B cell (primary cell): ENCODE results near the gene C1QTNF12. TPM values are rescaled to one million over a fixed set of nuclear protein-coding genes. Genes with fewer than 3 reads are reported as not detected.

ENCODE experiments used
- ATAC-seq: fragments of 200-7000 bp; cut with Tn5 transposase; one replicate; pipeline ENCODE4 v1.10.0; 2021; ENCODE audit warnings: low read depth, mild to moderate bottlenecking, moderate number of reproducible peaks, moderate library complexity
- CTCF ChIA-PET: fragments of 350-600 bp; sonication (Branson Sonifier 250); formaldehyde crosslinking; loops from one replicate; lab custom pipeline; 2021; ENCODE audit warnings: antibody characterized with exemption, inconsistent platforms; lab: Charles Lee
- POLR2A ChIA-PET: fragments of 350-600 bp; sonication (Branson Sonifier 250); formaldehyde crosslinking; loops from one replicate; lab custom pipeline; 2021; ENCODE audit warnings: antibody characterized with exemption; lab: Charles Lee
- DNase-seq: peaks from one replicate; pipeline ENCODE4 v3.0.0; 2013
- H2AFZ ChIP-seq: 2 replicates; pipeline ENCODE4 v1.6.1; 2012; ENCODE audit warnings: mild to moderate bottlenecking, low read depth, low read length; ENCODE audit not compliant: insufficient read depth, poor library complexity, severe bottlenecking
- H3K27ac ChIP-seq, 2 donors: 1 replicate in 1 of 2; 2 replicates in 1 of 2; pipeline ENCODE4 v1.5.1; 2012 to 2013; ENCODE audit warnings: low read length in 2 of 2, mild to moderate bottlenecking in 2 of 2, moderate library complexity in 1 of 2
- H3K27me3 ChIP-seq, 4 experiments: fragments of 200-600 bp in 1 of 4; sonication (generic) in 1 of 4; replicated peaks in 1 of 4; 1 replicate in 2 of 4; 2 replicates in 2 of 4; pipeline versions ENCODE4 v1.6.1 to v1.7.0; 2013 to 2016; ENCODE audit warnings: low read length in 3 of 4, mild to moderate bottlenecking in 2 of 4, mixed read lengths in 1 of 4, moderate library complexity in 1 of 4; ENCODE audit not compliant: insufficient read depth in 4 of 4, control insufficient read depth in 3 of 4; ENCODE audit errors: control extremely low read depth in 1 of 4
- H3K36me3 ChIP-seq, 2 experiments: replicated peaks in 1 of 2; 1 replicate in 1 of 2; 2 replicates in 1 of 2; pipeline versions ENCODE4 v1.6.1 to v1.7.1; 2013; ENCODE audit warnings: low read length in 1 of 2; ENCODE audit not compliant: insufficient read depth in 2 of 2, control insufficient read depth in 1 of 2; ENCODE audit errors: control extremely low read depth in 1 of 2, extremely low read depth in 1 of 2
- H3K4me1 ChIP-seq, 2 donors: fragments of 200-600 bp in 1 of 2; sonication (generic) in 1 of 2; 1 replicate in 1 of 2; 2 replicates in 1 of 2; pipeline versions ENCODE4 v1.5.1 to v1.6.1; 2013 to 2017; ENCODE audit warnings: low read length in 2 of 2; ENCODE audit not compliant: control insufficient read depth in 2 of 2, insufficient read depth in 2 of 2
- H3K4me2 ChIP-seq: replicated peaks from 2 replicates; pipeline ENCODE3; 2012; ENCODE audit warnings: mild to moderate bottlenecking, low read depth, low read length; ENCODE audit not compliant: poor library complexity, severe bottlenecking
- H3K4me3 ChIP-seq, 5 experiments: fragments of 200-600 bp in 1 of 5; sonication (generic) in 1 of 5; 1 replicate in 3 of 5; 2 replicates in 2 of 5; pipeline versions ENCODE4 v1.5.1 to v1.7.0; 2011 to 2016; ENCODE audit warnings: low read length in 4 of 5, mild to moderate bottlenecking in 4 of 5, low read depth in 2 of 5, control low read depth in 1 of 5, moderate library complexity in 1 of 5; ENCODE audit not compliant: insufficient read depth in 1 of 5; ENCODE audit errors: control extremely low read depth in 1 of 5, extremely low read depth in 1 of 5
- H3K79me2 ChIP-seq: fragments of 200-600 bp; sonication (generic); one replicate; pipeline ENCODE4 v1.6.0; 2016; ENCODE audit warnings: low read length; ENCODE audit not compliant: control insufficient read depth, insufficient read depth
- H3K9ac ChIP-seq: fragments of 200-600 bp; sonication (generic); 2 replicates; pipeline ENCODE4 v1.6.1; 2017; ENCODE audit warnings: mild to moderate bottlenecking, low read length, moderate library complexity
- H3K9me3 ChIP-seq, 3 donors: one replicate each; pipeline versions ENCODE4 v1.6.1 to v1.7.1; 2013; ENCODE audit warnings: low read length in 2 of 3; ENCODE audit not compliant: control insufficient read depth in 2 of 3, insufficient read depth in 1 of 3; ENCODE audit errors: control extremely low read depth in 1 of 3
- H4K20me1 ChIP-seq: 2 replicates; pipeline ENCODE4 v1.6.0; 2012; ENCODE audit warnings: mild to moderate bottlenecking, low read length; ENCODE audit not compliant: insufficient read depth, control insufficient read depth, poor library complexity, severe bottlenecking
- H3K27ac Mint-ChIP-seq: one replicate; pipeline ENCODE4 v1.8.0; 2021; ENCODE audit warnings: mixed read lengths
- H3K27me3 Mint-ChIP-seq: one replicate; pipeline ENCODE4 v1.8.0; 2021; ENCODE audit warnings: mixed read lengths
- H3K4me1 Mint-ChIP-seq: one replicate; pipeline ENCODE4 v1.8.0; 2021; ENCODE audit warnings: mixed read lengths
- H3K4me3 Mint-ChIP-seq: one replicate; pipeline ENCODE4 v1.8.0; 2021; ENCODE audit warnings: mixed read lengths
- H3K9me3 Mint-ChIP-seq: one replicate; pipeline ENCODE4 v1.8.0; 2022; ENCODE audit warnings: mixed read lengths; ENCODE audit not compliant: insufficient read depth
- EZH2 ChIP-seq: IDR thresholded peaks from 2 replicates; pipeline ENCODE4 v1.6.1; 2012; ENCODE audit warnings: borderline replicate concordance, low read depth, mild to moderate bottlenecking, moderate library complexity, low read length; ENCODE audit not compliant: insufficient read depth, poor library complexity, severe bottlenecking
- WGBS: methylation state at CpG from one replicate; pipeline ENCODE4 v1.1.5; 2013; ENCODE audit warnings: missing lambda C conversion rate; ENCODE audit not compliant: insufficient coverage; 5-methylcytosine and 5-hydroxymethylcytosine counted together
- intact Hi-C: fragments of 100-400 bp; cut with micrococcal nuclease; formaldehyde crosslinking; loops from one replicate; pipeline ENCODE4 v1.10.0; 2022
- polyA plus RNA-seq: library from polyadenylated mRNA; depleted of rRNA; stranded (reverse); fragments of >200 nt; gene quantifications from 2 replicates; pipeline ENCODE4 v1.2.3, GENCODE V29; 2012
- total RNA-seq, 2 donors: library from RNA; stranded (reverse); fragments of 120-200 nt in 1 of 2; gene quantifications; 1 replicate in 1 of 2; 2 replicates in 1 of 2; pipeline versions ENCODE4 v1.2.3 to v1.2.4, GENCODE V29; 2013 to 2022
- TF ChIP-seq, protein P1 (sequence below): fragments of 200-600 bp; IDR thresholded peaks from one replicate; pipeline ENCODE4 v1.8.0; 2022; ENCODE audit warnings: antibody characterized with exemption, mild to moderate bottlenecking

The C1QTNF12 gene
- total and polyA plus RNA-seq, 2 donors (not counting 1 experiment from before 2014, with no cell fraction given), result 1.2 to 3.2 TPM

DNA sequence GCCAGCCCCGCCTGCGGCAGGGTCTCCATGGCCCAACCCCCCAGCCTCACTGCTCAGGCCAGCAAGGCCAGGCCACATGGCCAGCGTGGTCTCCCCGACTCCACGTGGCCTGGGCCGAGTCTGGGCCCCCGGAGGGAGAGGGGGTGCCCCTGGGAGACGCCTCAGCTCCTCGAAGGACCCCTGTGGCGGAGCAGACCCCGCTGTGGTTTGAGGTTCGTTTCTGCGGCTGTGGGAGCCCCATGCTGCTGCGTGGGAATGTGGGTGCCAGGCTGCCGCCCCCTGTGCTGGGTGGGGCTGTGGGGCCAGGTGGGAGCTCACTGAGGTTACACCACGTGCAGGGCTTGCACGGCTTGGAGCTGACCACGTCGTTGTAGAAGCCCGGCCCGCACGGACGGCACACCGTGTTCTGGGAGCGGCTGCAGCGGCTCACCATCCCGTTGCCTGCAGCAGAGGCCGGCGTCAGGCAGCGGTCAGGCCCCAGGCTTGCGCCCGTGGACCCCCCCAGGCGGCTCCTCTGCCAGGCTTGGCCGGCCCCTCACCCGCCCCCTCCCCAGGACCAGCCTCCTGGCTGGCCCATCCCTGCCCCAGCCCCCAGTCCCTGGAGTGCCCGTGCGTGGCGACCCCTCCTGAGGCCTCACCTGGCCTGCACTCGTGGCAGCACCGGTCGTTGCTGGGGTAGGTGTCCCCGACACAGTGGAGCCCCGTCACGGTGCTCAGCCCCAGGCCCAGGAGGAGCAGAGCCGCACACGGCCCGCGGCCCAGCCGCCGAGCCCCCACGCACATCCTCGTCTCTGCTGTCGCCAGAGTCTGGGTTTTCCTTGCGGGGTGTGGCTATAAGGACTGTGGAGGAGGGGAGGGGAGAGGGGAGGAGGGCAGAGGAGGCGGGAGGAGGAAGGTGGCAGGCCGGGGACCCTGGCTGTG lies 32.9 kb downstream of the C1QTNF12 start, which contains the start of gene TNFRSF4:
TNFRSF4 (minus strand) TSS at position 809 of the 921 bp plus-strand sequence; CDS start at position 783, 26 bp downstream.
- Histone ChIP-seq H3K36me3 (peaks cover 0 to 16% of the 10 kb centered on the region in 2 experiments), H3K9me3 (peaks cover 0 to 11% (median 0%) of the 10 kb centered on the region in 3 donors), H3K9ac (peak within 1 kb of the TSS; percentile 32), H3K27ac (peak within 1 kb of the TSS in 1 of 2 donors; percentile 10), H3K4me1 (peaks cover 45 to 55% of the 10 kb centered on the region in 2 donors), H4K20me1 (peaks cover 16% of the 10 kb centered on the region), H3K79me2 (no peaks in the 10 kb centered on the region), H3K4me2 (peak within 1 kb of the TSS; percentile 77), H2AFZ (no peak within 1 kb of the TSS), H3K4me3 (peak within 1 kb of the TSS in 3 of 5 experiments; percentile 5 to 41 (median 8)), H3K27me3 (peaks cover 0 to 24% (median 8%) of the 10 kb centered on the region in 4 experiments)
- Mint-ChIP-seq H3K27me3 (peaks cover 3% of the 10 kb centered on the region), H3K9me3 (no peaks in the 10 kb centered on the region), H3K27ac (peak within 1 kb of the TSS; percentile 50), H3K4me1 (peaks cover 31% of the 10 kb centered on the region), H3K4me3 (peak within 1 kb of the TSS; percentile 66)
- CTCF ChIA-PET, result interaction anchor here (1.1 to 1.9 kb wide), 3 partner anchors 37 to 92 kb away, joined by 3 to 11 read pairs (median 3); no protein-coding TSS in a partner anchor
- TF ChIP-seq, protein P1, sequence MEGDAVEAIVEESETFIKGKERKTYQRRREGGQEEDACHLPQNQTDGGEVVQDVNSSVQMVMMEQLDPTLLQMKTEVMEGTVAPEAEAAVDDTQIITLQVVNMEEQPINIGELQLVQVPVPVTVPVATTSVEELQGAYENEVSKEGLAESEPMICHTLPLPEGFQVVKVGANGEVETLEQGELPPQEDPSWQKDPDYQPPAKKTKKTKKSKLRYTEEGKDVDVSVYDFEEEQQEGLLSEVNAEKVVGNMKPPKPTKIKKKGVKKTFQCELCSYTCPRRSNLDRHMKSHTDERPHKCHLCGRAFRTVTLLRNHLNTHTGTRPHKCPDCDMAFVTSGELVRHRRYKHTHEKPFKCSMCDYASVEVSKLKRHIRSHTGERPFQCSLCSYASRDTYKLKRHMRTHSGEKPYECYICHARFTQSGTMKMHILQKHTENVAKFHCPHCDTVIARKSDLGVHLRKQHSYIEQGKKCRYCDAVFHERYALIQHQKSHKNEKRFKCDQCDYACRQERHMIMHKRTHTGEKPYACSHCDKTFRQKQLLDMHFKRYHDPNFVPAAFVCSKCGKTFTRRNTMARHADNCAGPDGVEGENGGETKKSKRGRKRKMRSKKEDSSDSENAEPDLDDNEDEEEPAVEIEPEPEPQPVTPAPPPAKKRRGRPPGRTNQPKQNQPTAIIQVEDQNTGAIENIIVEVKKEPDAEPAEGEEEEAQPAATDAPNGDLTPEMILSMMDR, result no peak
- TF ChIP-seq EZH2, result no peak
- 17% methylated on average over 54 of the region's 56 CpGs for WGBS
- POLR2A ChIA-PET, result interaction anchor here (0.6 kb wide), 1 partner anchor 75 kb away, joined by 3 read pairs; no protein-coding TSS in a partner anchor
- peak; percentile 50 for DNase-seq
- intact Hi-C loops, result no loop called here
- peak; percentile 2 for ATAC-seq
